Endothelial cell of umbilical vein (primary cell): ENCODE data around the gene ATXN7L2. TPM values are rescaled to one million over a fixed set of nuclear protein-coding genes. Genes with fewer than 3 reads are reported as not detected.

Experiments used
- BruUV-seq: library from RNA; stranded (reverse); fragments of 400-500 nt; replicated peaks from 2 replicates; lab custom pipeline; 2021; lab: Mats Ljungman, UMichigan
- CTCF ChIA-PET: fragments of 300-600, 350-600 bp; sonication (Branson Sonifier 250); formaldehyde crosslinking; loops from one replicate; lab custom pipeline; 2021; ENCODE audit warnings: antibody characterized with exemption, inconsistent platforms; lab: Charles Lee
- POLR2A ChIA-PET: fragments of 300-600, 350-600 bp; sonication (Branson Sonifier 250); formaldehyde crosslinking; loops from one replicate; lab custom pipeline; 2021; ENCODE audit warnings: antibody characterized with exemption, inconsistent platforms; lab: Charles Lee
- DNase-seq: peaks from one replicate; pipeline ENCODE4 v3.0.0-alpha.2; 2011; ENCODE audit warnings: low read depth, low spot score
- FAIRE-seq: peaks from 2 replicates; lab custom pipeline; 2011; peaks lifted over from hg19 to GRCh38; lab: Jason Lieb, UNC
- H2AFZ ChIP-seq: 2 replicates; pipeline ENCODE4 v1.6.0; 2012; ENCODE audit warnings: low read depth, low read length, control low read depth, inconsistent platforms
- H3K27ac ChIP-seq: 2 replicates; pipeline ENCODE4 v1.5.1; 2011; ENCODE audit warnings: low read depth, mild to moderate bottlenecking, control low read depth, low read length, moderate library complexity; ENCODE audit not compliant: insufficient read depth
- H3K27me3 ChIP-seq, 2 experiments: 2 replicates each; pipeline versions ENCODE4 v1.6.0 to v1.6.1; 2011; ENCODE audit warnings: low read length in 2 of 2, mixed read lengths in 1 of 2; ENCODE audit not compliant: control insufficient read depth in 2 of 2, insufficient read depth in 2 of 2
- H3K36me3 ChIP-seq, 2 experiments: 2 replicates in 1 of 2; 3 replicates in 1 of 2; pipeline ENCODE4 v1.5.1; 2011; ENCODE audit warnings: low read length in 2 of 2, mild to moderate bottlenecking in 1 of 2, moderate library complexity in 1 of 2; ENCODE audit not compliant: control insufficient read depth in 2 of 2, insufficient read depth in 2 of 2; ENCODE audit errors: extremely low read depth in 1 of 2
- H3K4me1 ChIP-seq: 3 replicates; pipeline ENCODE4 v1.5.1; 2011; ENCODE audit warnings: mild to moderate bottlenecking, low read length; ENCODE audit not compliant: control insufficient read depth, insufficient read depth; ENCODE audit errors: extremely low read depth
- H3K4me2 ChIP-seq: 2 replicates; pipeline ENCODE4 v1.6.1; 2011; ENCODE audit warnings: low read length, control low read depth, mixed read lengths; ENCODE audit not compliant: insufficient read depth
- H3K4me3 ChIP-seq, 3 experiments: fragments of 200-600 bp in 1 of 3; sonication (generic), shearing (Covaris generic) in 1 of 3; replicated peaks in 1 of 3; 2 replicates each; pipeline ENCODE4 v1.5.1; 2011 to 2016; ENCODE audit warnings: control low read depth in 3 of 3, low read length in 3 of 3, mild to moderate bottlenecking in 2 of 3, inconsistent platforms in 1 of 3, low read depth in 1 of 3, moderate library complexity in 1 of 3; ENCODE audit not compliant: insufficient read depth in 1 of 3
- H3K79me2 ChIP-seq: 2 replicates; pipeline ENCODE4 v1.6.0; 2012; ENCODE audit warnings: low read length, inconsistent platforms; ENCODE audit not compliant: control insufficient read depth, insufficient read depth
- H3K9ac ChIP-seq: replicated peaks from 2 replicates; pipeline ENCODE3; 2011; ENCODE audit warnings: low read length, control low read depth; ENCODE audit not compliant: insufficient read depth; ENCODE audit errors: extremely low read depth
- H3K9me1 ChIP-seq: replicated peaks from 3 replicates; pipeline ENCODE4 v1.6.0; 2011; ENCODE audit warnings: mild to moderate bottlenecking, low read length; ENCODE audit not compliant: control insufficient read depth, insufficient read depth; ENCODE audit errors: extremely low read depth
- H3K9me3 ChIP-seq: replicated peaks from 2 replicates; pipeline ENCODE4 v1.5.1; 2012; ENCODE audit warnings: low read length, inconsistent platforms; ENCODE audit not compliant: control insufficient read depth, insufficient read depth
- H4K20me1 ChIP-seq: replicated peaks from 2 replicates; pipeline ENCODE3; 2011; ENCODE audit warnings: mild to moderate bottlenecking, low read length; ENCODE audit not compliant: control insufficient read depth, insufficient read depth; ENCODE audit errors: extremely low read depth
- CTCF ChIP-seq, 2 donors: IDR thresholded peaks; 1 replicate in 1 of 2; 2 replicates in 1 of 2; pipeline ENCODE4 v1.5.1; 2011; ENCODE audit warnings: low read length in 2 of 2, mild to moderate bottlenecking in 2 of 2, moderate library complexity in 2 of 2, control low read depth in 1 of 2, inconsistent platforms in 1 of 2, low read depth in 1 of 2; ENCODE audit not compliant: insufficient read depth in 1 of 2; ENCODE audit errors: extremely low read depth in 1 of 2
- FOS ChIP-seq: IDR thresholded peaks from 2 replicates; pipeline ENCODE4 v1.6.1; 2011; ENCODE audit warnings: mild to moderate bottlenecking, low read length, moderate library complexity, borderline replicate concordance; ENCODE audit not compliant: insufficient read depth
- GATA2 ChIP-seq: IDR thresholded peaks from 2 replicates; pipeline ENCODE4 v1.7.0; 2011; ENCODE audit warnings: low read depth, mild to moderate bottlenecking, moderate library complexity, mixed read lengths, low read length; ENCODE audit not compliant: insufficient read length, insufficient read depth
- JUN ChIP-seq: IDR thresholded peaks from 2 replicates; pipeline ENCODE4 v1.6.1; 2011; ENCODE audit warnings: borderline replicate concordance, low read depth; ENCODE audit not compliant: insufficient read length, insufficient read depth
- MYC ChIP-seq: IDR thresholded peaks from one replicate; pipeline ENCODE4 v1.6.1; 2011; ENCODE audit warnings: mild to moderate bottlenecking, low read depth, low read length
- POLR2A ChIP-seq: IDR thresholded peaks from 2 replicates; pipeline ENCODE4 v1.6.1; 2012; ENCODE audit warnings: low read depth, mild to moderate bottlenecking, control low read depth, low read length
- POLR2AphosphoS5 ChIP-seq: IDR thresholded peaks from 2 replicates; pipeline ENCODE4 v1.6.1; 2012; ENCODE audit warnings: low read depth, mild to moderate bottlenecking, control low read depth, low read length, moderate library complexity; ENCODE audit not compliant: insufficient read depth
- dilution Hi-C: fragments of 300-500 bp; cut with MboI; formaldehyde crosslinking; loops from one replicate; pipeline ENCODE4 v1.15.0; 2019; ENCODE audit warnings: low sequenced_read_pairs; ENCODE audit not compliant: extremely low pct_ligation_motif_present
- intact Hi-C: fragments of 100-400 bp; cut with micrococcal nuclease; formaldehyde crosslinking; loops from one replicate; pipeline ENCODE4 v1.10.0; 2022
- polyA plus RNA-seq, 4 experiments: library from polyadenylated mRNA; depleted of rRNA in 3 of 4; stranded (reverse) in 3 of 4; unstranded in 1 of 4; fragments of >200 nt; gene quantifications; 2 replicates each; pipeline versions ENCODE4 v1.2.1 to v1.2.3, GENCODE V29; 2011 to 2012; ENCODE audit warnings: missing spikeins in 1 of 4
- total RNA-seq: library from RNA; stranded (reverse); gene quantifications from 2 replicates; pipeline ENCODE4 v1.2.3, GENCODE V29; 2021
- TF ChIP-seq, protein P1 (sequence below): IDR thresholded peaks from 2 replicates; pipeline ENCODE4 v1.6.1; 2011; ENCODE audit not compliant: insufficient read depth, insufficient read length

The ATXN7L2 gene
- total and polyA plus RNA-seq, 2 donors (not counting 3 experiments of a cell fraction or from before 2014, with no cell fraction given), result 4.4 to 4.9 TPM

DNA sequence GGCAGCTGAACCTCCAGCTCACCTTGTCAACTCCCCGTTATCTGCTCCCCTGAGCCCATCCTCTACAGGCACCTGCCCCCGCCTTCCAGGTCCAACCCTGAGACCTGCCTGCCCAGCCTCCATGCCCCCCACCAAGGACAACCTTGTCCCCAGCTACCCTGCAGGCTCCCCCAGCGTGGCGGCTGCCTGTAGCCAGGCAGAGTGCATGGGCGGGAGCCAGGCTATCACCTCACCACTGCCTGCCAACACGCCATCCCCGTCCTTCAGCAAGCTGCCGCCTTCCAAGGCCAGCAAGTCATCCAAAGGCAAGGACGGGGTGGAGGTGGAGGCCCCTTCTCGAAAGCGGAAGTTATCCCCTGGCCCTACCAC is 7.2 kb downstream of the ATXN7L2 start:
- dilution Hi-C loops, result no loop called here

DNA sequence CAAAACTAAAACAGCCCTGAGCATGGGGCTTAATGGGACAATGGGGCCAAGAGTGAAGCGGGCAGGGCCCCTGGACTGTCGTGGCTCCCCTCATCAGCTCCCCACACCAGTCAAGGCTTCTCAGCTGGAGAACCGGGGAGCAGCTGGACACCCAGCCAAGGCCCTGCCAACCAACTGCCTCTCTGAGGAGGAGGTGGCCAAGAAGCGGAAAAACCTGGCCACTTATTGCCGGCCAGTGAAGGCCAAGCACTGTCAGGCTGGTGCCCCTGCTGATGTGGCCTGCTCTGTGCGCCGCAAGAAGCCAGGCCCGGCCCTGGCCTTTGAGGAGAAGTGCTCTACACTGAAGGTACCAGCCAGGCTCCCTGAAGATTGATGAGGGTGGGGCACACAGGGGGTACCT is 7.7 kb downstream of the ATXN7L2 start:
- no peaks in the 10 kb centered on the region for H3K27me3 ChIP-seq
- TF ChIP-seq, protein P1, sequence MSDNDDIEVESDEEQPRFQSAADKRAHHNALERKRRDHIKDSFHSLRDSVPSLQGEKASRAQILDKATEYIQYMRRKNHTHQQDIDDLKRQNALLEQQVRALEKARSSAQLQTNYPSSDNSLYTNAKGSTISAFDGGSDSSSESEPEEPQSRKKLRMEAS, result no peak
- TF ChIP-seq JUN, result no peak
- no peak for TF ChIP-seq GATA2
- no peak for TF ChIP-seq POLR2AphosphoS5
- no peak for TF ChIP-seq MYC
- TF ChIP-seq POLR2A, result no peak
- no peak for TF ChIP-seq CTCF (IDR thresholded peaks at IDR 0.05; ENCODE audit: extremely low read depth in 1 of 2, insufficient read depth in 1 of 2, low read depth in 1 of 2, low read length in 2 of 2)
- TF ChIP-seq FOS, result no peak
- H3K36me3 ChIP-seq, result peaks cover 2 to 8% of the 10 kb centered on the region in 2 experiments
- H3K9me3 ChIP-seq, result no peaks in the 10 kb centered on the region
- H3K4me2 ChIP-seq, result no peak overlapping the region
- H4K20me1 ChIP-seq, result no peaks in the 10 kb centered on the region
- H3K9ac ChIP-seq, result no peak overlapping the region
- CTCF ChIA-PET, result interaction anchor here (0.5 to 23.0 kb wide), 17 partner anchors 8 to 493 kb away, joined by 3 to 955 read pairs (median 5); partner anchors contain the start of genes AHCYL1, AMIGO1, GPR61 and PSRC1
- H3K79me2 ChIP-seq, result no peaks in the 10 kb centered on the region
- dilution Hi-C loops, result no loop called here
- H3K4me3 ChIP-seq, result no peak overlapping the region
- no peaks in the 10 kb centered on the region for H3K9me1 ChIP-seq
- POLR2A ChIA-PET, result interaction anchor here (1.5 kb wide), 1 partner anchor 41 kb away, joined by 4 read pairs; no protein-coding TSS in a partner anchor
- H2AFZ ChIP-seq, result no peak overlapping the region
- no peak for DNase-seq
- H3K4me1 ChIP-seq, result peaks cover 15% of the 10 kb centered on the region
- FAIRE-seq, result no peak
- BruUV-seq, result no TSS peak
- no peak overlapping the region for H3K27ac ChIP-seq
- intact Hi-C loops, result loop anchor here (2.0 kb wide), 1 partner anchor 41 kb away; no protein-coding TSS in a partner anchor

More for the DNA sequence above, 7.2 kb downstream of the ATXN7L2 start:
- ChIA-PET CTCF (interaction anchor here (0.5 to 23.0 kb wide), 20 partner anchors 9 to 878 kb away, joined by 3 to 955 read pairs (median 4); partner anchors contain the start of genes AHCYL1, AMIGO1, GPR61 and PSRC1), POLR2A (interaction anchor here (1.5 kb wide), 1 partner anchor 42 kb away, joined by 4 read pairs; no protein-coding TSS in a partner anchor)
- H3K4me1 ChIP-seq, result peaks cover 15% of the 10 kb centered on the region
- H3K36me3 ChIP-seq, result peaks cover 2 to 5% of the 10 kb centered on the region in 2 experiments
- H2AFZ ChIP-seq, result no peak overlapping the region
- no peak overlapping the region for H3K4me3 ChIP-seq
- no peak overlapping the region for H3K9ac ChIP-seq
- intact Hi-C loops, result loop anchor here (2.0 kb wide), 1 partner anchor 42 kb away; no protein-coding TSS in a partner anchor
- FAIRE-seq (no peak), DNase-seq (no peak)
- H3K27ac ChIP-seq, result no peak overlapping the region
- TF ChIP-seq POLR2A (no peak), GATA2 (no peak), MYC (no peak)
- H3K27me3 ChIP-seq, result no peaks in the 10 kb centered on the region
- no TSS peak for BruUV-seq
- H3K4me2 ChIP-seq, result no peak overlapping the region
- H3K9me1 ChIP-seq, result no peaks in the 10 kb centered on the region
- no peaks in the 10 kb centered on the region for H3K9me3 ChIP-seq
- no peaks in the 10 kb centered on the region for H3K79me2 ChIP-seq
- H4K20me1 ChIP-seq, result no peaks in the 10 kb centered on the region
